HepG2 (cell line): ENCODE results near the gene ALK.

Source experiments
- RARG ChIP-seq: sonication (generic); formaldehyde crosslinking; IDR thresholded peaks from 2 replicates; pipeline ENCODE4 v1.4.0; 2020; ENCODE audit warnings: low read depth, mild to moderate bottlenecking, missing genetic modification reagents
- WIZ ChIP-seq: sonication (generic); formaldehyde crosslinking; IDR thresholded peaks from 2 replicates; pipeline ENCODE4 v1.5.1; 2020; ENCODE audit warnings: mild to moderate bottlenecking, missing genetic modification reagents
- ZSCAN5A ChIP-seq: sonication (generic); formaldehyde crosslinking; IDR thresholded peaks from 2 replicates; pipeline ENCODE4 v1.8.0; 2022; ENCODE audit warnings: mild to moderate bottlenecking, missing genetic modification reagents, borderline replicate concordance
- TF ChIP-seq, protein P1 (sequence below): sonication (generic); formaldehyde crosslinking; IDR thresholded peaks from 2 replicates; pipeline ENCODE4 v1.5.0; 2020; ENCODE audit warnings: missing genetic modification reagents
- TF ChIP-seq, protein P2 (sequence below): sonication (generic); formaldehyde crosslinking; IDR thresholded peaks from 2 replicates; pipeline ENCODE4 v1.5.0; 2020; ENCODE audit warnings: mild to moderate bottlenecking, missing genetic modification reagents, moderate library complexity

- no peak for TF ChIP-seq ZSCAN5A (CRISPR knock-in tag)
- TF ChIP-seq, protein P1, sequence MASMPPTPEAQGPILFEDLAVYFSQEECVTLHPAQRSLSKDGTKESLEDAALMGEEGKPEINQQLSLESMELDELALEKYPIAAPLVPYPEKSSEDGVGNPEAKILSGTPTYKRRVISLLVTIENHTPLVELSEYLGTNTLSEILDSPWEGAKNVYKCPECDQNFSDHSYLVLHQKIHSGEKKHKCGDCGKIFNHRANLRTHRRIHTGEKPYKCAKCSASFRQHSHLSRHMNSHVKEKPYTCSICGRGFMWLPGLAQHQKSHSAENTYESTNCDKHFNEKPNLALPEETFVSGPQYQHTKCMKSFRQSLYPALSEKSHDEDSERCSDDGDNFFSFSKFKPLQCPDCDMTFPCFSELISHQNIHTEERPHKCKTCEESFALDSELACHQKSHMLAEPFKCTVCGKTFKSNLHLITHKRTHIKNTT (CRISPR knock-in tag), result no peak
- no peak for TF ChIP-seq RARG (CRISPR knock-in tag)
- TF ChIP-seq WIZ (CRISPR knock-in tag), result no peak
- TF ChIP-seq, protein P2, sequence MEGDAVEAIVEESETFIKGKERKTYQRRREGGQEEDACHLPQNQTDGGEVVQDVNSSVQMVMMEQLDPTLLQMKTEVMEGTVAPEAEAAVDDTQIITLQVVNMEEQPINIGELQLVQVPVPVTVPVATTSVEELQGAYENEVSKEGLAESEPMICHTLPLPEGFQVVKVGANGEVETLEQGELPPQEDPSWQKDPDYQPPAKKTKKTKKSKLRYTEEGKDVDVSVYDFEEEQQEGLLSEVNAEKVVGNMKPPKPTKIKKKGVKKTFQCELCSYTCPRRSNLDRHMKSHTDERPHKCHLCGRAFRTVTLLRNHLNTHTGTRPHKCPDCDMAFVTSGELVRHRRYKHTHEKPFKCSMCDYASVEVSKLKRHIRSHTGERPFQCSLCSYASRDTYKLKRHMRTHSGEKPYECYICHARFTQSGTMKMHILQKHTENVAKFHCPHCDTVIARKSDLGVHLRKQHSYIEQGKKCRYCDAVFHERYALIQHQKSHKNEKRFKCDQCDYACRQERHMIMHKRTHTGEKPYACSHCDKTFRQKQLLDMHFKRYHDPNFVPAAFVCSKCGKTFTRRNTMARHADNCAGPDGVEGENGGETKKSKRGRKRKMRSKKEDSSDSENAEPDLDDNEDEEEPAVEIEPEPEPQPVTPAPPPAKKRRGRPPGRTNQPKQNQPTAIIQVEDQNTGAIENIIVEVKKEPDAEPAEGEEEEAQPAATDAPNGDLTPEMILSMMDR (CRISPR knock-in tag), result no peak
Observed at GRCh38 chr2:29632018-29632417, 289.4 kb downstream of the ALK start.
